Astrocyte (in vitro differentiated cells and primary cell): ENCODE data around the gene RNU6-7. TPM values are rescaled to one million over a fixed set of nuclear protein-coding genes. Genes with fewer than 3 reads are reported as not detected.

ENCODE experiments used
- DNase-seq: peaks from one replicate; pipeline ENCODE4 v3.0.0-alpha.2; 2010; ENCODE audit warnings: low read depth
- FAIRE-seq: peaks from 2 replicates; lab custom pipeline; 2011; peaks lifted over from hg19 to GRCh38; lab: Jason Lieb, UNC
- H2AFZ ChIP-seq: 2 replicates; pipeline ENCODE4 v1.6.0; 2012; ENCODE audit warnings: low read depth, low read length, inconsistent platforms
- H3K27ac ChIP-seq: 2 replicates; pipeline ENCODE4 v1.5.1; 2011; ENCODE audit warnings: low read depth, low read length, inconsistent platforms
- H3K27me3 ChIP-seq: 2 replicates; pipeline ENCODE4 v1.6.0; 2011; ENCODE audit warnings: low read length, inconsistent platforms; ENCODE audit not compliant: insufficient read depth
- H3K36me3 ChIP-seq: 2 replicates; pipeline ENCODE4 v1.5.1; 2011; ENCODE audit warnings: low read length, inconsistent platforms; ENCODE audit not compliant: insufficient read depth
- H3K4me1 ChIP-seq: 2 replicates; pipeline ENCODE4 v1.5.1; 2011; ENCODE audit warnings: low read length, inconsistent platforms; ENCODE audit not compliant: insufficient read depth
- H3K4me2 ChIP-seq: 2 replicates; pipeline ENCODE4 v1.6.0; 2012; ENCODE audit warnings: low read length, inconsistent platforms
- H3K4me3 ChIP-seq: 2 replicates; pipeline ENCODE4 v1.5.1; 2011; ENCODE audit warnings: low read depth, mild to moderate bottlenecking, low read length, inconsistent platforms; ENCODE audit not compliant: insufficient read depth
- H3K79me2 ChIP-seq: 2 replicates; pipeline ENCODE4 v1.6.0; 2012; ENCODE audit warnings: mild to moderate bottlenecking, low read length, inconsistent platforms; ENCODE audit not compliant: insufficient read depth
- H3K9ac ChIP-seq: 2 replicates; pipeline ENCODE4 v1.6.0; 2012; ENCODE audit warnings: mild to moderate bottlenecking, low read length, inconsistent platforms
- H3K9me3 ChIP-seq: 2 replicates; pipeline ENCODE4 v1.5.1; 2012; ENCODE audit warnings: low read depth, mild to moderate bottlenecking, low read length, inconsistent platforms; ENCODE audit not compliant: insufficient read depth
- H4K20me1 ChIP-seq: 2 replicates; pipeline ENCODE4 v1.6.0; 2012; ENCODE audit warnings: low read length, inconsistent platforms; ENCODE audit not compliant: insufficient read depth
- H3K27ac Mint-ChIP-seq: one replicate; pipeline ENCODE4 v1.8.0; 2021; ENCODE audit warnings: mild to moderate bottlenecking, mixed read lengths; ENCODE audit not compliant: unreplicated experiment
- H3K27me3 Mint-ChIP-seq: one replicate; pipeline ENCODE4 v1.8.0; 2021; ENCODE audit warnings: low read depth, mixed read lengths; ENCODE audit not compliant: unreplicated experiment
- H3K36me3 Mint-ChIP-seq: one replicate; pipeline ENCODE4 v1.8.0; 2021; ENCODE audit warnings: low read depth, mixed read lengths; ENCODE audit not compliant: unreplicated experiment
- H3K4me1 Mint-ChIP-seq: one replicate; pipeline ENCODE4 v1.8.0; 2021; ENCODE audit warnings: low read depth, mixed read lengths; ENCODE audit not compliant: unreplicated experiment
- H3K4me3 Mint-ChIP-seq: one replicate; pipeline ENCODE4 v1.8.0; 2021; ENCODE audit warnings: mild to moderate bottlenecking, moderate library complexity, mixed read lengths; ENCODE audit not compliant: unreplicated experiment
- H3K9me3 Mint-ChIP-seq: one replicate; pipeline ENCODE4 v1.8.0; 2021; ENCODE audit warnings: mild to moderate bottlenecking, mixed read lengths; ENCODE audit not compliant: unreplicated experiment
- CTCF ChIP-seq: IDR thresholded peaks from 2 replicates; pipeline ENCODE4 v1.5.1; 2011; ENCODE audit warnings: low read depth, mild to moderate bottlenecking, inconsistent platforms, low read length, moderate library complexity; ENCODE audit not compliant: insufficient read depth
- EZH2 ChIP-seq: IDR thresholded peaks from 2 replicates; pipeline ENCODE4 v1.6.1; 2012; ENCODE audit warnings: mild to moderate bottlenecking, low read length, inconsistent platforms; ENCODE audit not compliant: insufficient read depth
- total RNA-seq: library from RNA; stranded (reverse); gene quantifications from 2 replicates; pipeline ENCODE4 v1.2.1, GENCODE V29; 2021

Gene RNU6-7
- total RNA-seq, 1 donor from 2014 or later, result not detected

GRCh38 chr14:32193532-32193931 is 8.3 kb upstream of the RNU6-7 start:
- no peak overlapping the region for H2AFZ ChIP-seq
- Mint-ChIP-seq H3K4me1 (peaks cover 4% of the 10 kb centered on the region), H3K9me3 (no peaks in the 10 kb centered on the region), H3K27ac (no peak overlapping the region), H3K27me3 (no peaks in the 10 kb centered on the region), H3K36me3 (no peaks in the 10 kb centered on the region), H3K4me3 (no peak overlapping the region)
- no peaks in the 10 kb centered on the region for H3K36me3 ChIP-seq
- H3K4me2 ChIP-seq, result no peak overlapping the region
- no peaks in the 10 kb centered on the region for H3K79me2 ChIP-seq
- DNase-seq (no peak), FAIRE-seq (no peak)
- no peak overlapping the region for H3K27ac ChIP-seq
- no peaks in the 10 kb centered on the region for H3K27me3 ChIP-seq
- H3K9me3 ChIP-seq, result no peaks in the 10 kb centered on the region
- no peaks in the 10 kb centered on the region for H3K4me1 ChIP-seq
- no peak overlapping the region for H3K9ac ChIP-seq
- no peak overlapping the region for H3K4me3 ChIP-seq
- TF ChIP-seq CTCF (no peak), EZH2 (no peak)
- no peaks in the 10 kb centered on the region for H4K20me1 ChIP-seq

- Histone ChIP-seq H3K27me3 (no peaks in the 10 kb centered on the region), H3K9me3 (no peaks in the 10 kb centered on the region), H4K20me1 (no peaks in the 10 kb centered on the region), H3K4me2 (no peak overlapping the region), H2AFZ (no peak overlapping the region), H3K79me2 (no peaks in the 10 kb centered on the region), H3K4me1 (no peaks in the 10 kb centered on the region), H3K27ac (no peak overlapping the region), H3K9ac (no peak overlapping the region), H3K4me3 (no peak overlapping the region), H3K36me3 (no peaks in the 10 kb centered on the region)
- Mint-ChIP-seq H3K4me1 (peaks cover under 1% of the 10 kb centered on the region), H3K4me3 (no peak overlapping the region), H3K27ac (no peak overlapping the region), H3K9me3 (no peaks in the 10 kb centered on the region), H3K36me3 (no peaks in the 10 kb centered on the region), H3K27me3 (no peaks in the 10 kb centered on the region)
- TF ChIP-seq EZH2 (no peak), CTCF (no peak)
- no peak for DNase-seq
- FAIRE-seq, result no peak
Measured at GRCh38 chr14:32195636-32196035, 6.2 kb upstream of the RNU6-7 start.

GRCh38 chr14:32197919-32198318 is 3.9 kb upstream of the RNU6-7 start:
- no peak for FAIRE-seq

More at GRCh38 chr14:32197919-32198318, 3.9 kb upstream of the RNU6-7 start:
- TF ChIP-seq CTCF, result no peak
- TF ChIP-seq EZH2, result no peak
- Histone ChIP-seq H3K79me2 (no peaks in the 10 kb centered on the region), H3K27me3 (no peaks in the 10 kb centered on the region), H3K36me3 (no peaks in the 10 kb centered on the region), H3K4me1 (no peaks in the 10 kb centered on the region), H3K4me2 (no peak overlapping the region), H2AFZ (no peak overlapping the region), H3K9me3 (no peaks in the 10 kb centered on the region), H3K4me3 (no peak overlapping the region), H4K20me1 (no peaks in the 10 kb centered on the region), H3K9ac (no peak overlapping the region), H3K27ac (no peak overlapping the region)
- Mint-ChIP-seq H3K4me3 (no peak overlapping the region), H3K27ac (no peak overlapping the region), H3K27me3 (no peaks in the 10 kb centered on the region), H3K9me3 (no peaks in the 10 kb centered on the region), H3K36me3 (no peaks in the 10 kb centered on the region), H3K4me1 (peaks cover 4% of the 10 kb centered on the region)
- DNase-seq, result no peak
